HG02571 (cell line): ENCODE measurements around the gene ICAM3.

Experiments
- ATAC-seq: cut with Tn5 transposase; IDR thresholded peaks from one replicate; pipeline ENCODE4 v1.9.1; 2021; ENCODE audit warnings: mild to moderate bottlenecking, moderate library complexity; ENCODE audit not compliant: unreplicated experiment

ICAM3 gene

DNA sequence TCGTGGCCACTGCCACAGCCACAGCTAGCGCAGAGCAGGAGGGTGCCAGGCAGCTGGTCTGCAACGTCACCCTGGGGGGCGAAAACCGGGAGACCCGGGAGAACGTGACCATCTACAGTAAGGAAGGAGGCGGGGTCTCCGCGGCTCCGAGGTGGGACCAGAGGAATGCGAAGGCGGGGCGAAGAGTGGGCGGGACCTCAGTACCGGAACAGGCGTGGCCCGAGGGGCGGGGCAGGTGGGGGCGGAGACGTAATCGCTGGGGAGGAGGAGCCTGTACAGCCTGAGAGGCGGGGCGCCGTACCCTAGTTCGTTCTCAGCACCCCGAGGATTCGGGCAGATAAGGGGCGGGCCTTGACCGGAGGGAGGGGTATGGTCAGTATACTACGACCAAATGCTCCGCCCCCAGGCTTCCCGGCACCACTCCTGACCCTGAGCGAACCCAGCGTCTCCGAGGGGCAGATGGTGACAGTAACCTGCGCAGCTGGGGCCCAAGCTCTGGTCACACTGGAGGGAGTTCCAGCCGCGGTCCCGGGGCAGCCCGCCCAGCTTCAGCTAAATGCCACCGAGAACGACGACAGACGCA, 47.1 kb downstream of the ICAM3 start:
- ATAC-seq, result no peak

GRCh38 chr19:10291554-10292205, 47.7 kb downstream of the ICAM3 start:
- ATAC-seq, result no peak

DNA sequence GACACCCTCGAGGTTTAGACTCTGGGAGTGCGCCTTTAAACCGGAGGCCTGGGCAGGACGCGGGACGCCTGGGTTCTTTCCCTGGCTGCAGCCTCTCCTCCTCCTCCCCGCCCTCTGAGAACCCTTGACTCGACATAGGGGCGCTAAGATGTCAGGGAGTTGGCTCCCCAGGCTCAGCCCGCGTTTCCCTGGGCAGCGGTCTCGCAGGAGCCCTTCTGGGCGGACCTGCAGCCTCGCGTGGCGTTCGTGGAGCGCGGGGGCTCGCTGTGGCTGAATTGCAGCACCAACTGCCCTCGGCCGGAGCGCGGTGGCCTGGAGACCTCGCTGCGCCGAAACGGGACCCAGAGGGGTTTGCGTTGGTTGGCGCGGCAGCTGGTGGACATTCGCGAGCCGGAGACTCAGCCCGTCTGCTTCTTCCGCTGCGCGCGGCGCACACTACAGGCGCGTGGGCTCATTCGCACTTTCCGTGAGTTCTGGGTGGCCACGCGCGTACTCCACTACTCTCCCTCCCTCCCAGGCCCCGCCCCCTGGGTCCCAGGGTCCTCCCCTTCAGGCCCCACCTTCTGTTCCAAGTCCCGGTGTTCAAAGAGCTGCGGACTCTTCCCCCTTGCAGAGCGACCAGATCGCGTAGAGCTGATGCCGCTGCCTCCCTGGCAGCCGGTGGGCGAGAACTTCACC, 48.4 kb downstream of the ICAM3 start:
- no peak for ATAC-seq

DNA sequence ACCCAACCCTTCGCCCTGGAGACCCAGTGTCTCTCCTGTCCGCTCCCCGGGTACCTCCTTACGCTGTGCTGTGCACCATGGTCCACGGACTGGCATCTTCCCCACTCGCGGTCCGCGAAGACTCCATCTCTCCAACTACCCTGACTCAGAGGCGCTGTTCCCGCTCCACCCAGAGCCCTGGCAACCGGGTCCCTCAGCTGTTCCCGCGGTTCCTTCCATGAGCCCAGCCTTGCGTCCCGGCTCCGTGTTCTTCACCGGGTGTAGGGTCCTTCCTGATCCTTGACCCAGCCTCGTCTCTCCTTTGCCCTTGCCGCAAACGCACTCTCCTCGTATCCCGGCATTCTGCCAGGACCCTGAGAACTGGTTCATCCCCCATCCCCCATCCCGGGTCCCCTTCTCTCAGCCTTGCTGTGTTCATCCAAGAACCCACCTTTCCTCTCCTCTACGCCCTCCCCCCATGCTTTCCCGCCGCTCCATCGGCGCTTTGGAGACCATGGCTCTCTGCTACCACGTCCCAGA, 49.0 kb downstream of the ICAM3 start:
- ATAC-seq, result no peak

DNA sequence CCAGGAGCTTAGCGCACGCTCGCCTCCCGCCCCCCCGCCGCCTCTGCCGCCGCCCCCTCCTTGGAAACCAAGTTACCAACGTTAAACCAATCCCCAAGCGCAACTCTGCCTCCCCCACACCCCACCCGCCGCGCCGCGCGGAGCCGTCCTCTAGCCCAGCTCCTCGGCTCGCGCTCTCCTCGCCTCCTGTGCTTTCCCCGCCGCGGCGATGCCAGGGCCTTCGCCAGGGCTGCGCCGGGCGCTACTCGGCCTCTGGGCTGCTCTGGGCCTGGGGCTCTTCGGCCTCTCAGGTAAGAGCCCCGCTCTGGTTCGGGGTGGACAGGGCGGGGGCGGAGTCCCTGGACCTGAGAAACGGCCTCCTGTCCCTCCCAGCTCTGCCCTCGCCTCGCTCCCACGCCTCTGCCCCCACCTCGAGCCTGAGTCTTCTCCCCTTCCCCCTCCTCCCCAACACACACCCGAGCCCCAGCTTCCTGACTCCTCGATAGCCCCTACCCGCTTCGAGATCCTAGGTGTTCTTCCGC, 49.5 kb downstream of the ICAM3 start, which contains the start of gene ICAM5:
Gene ICAM5 (plus strand): TSS at position 117 of the 521 bp plus-strand sequence. CDS start 92 bp downstream, at position 209.
- no peak for ATAC-seq

DNA sequence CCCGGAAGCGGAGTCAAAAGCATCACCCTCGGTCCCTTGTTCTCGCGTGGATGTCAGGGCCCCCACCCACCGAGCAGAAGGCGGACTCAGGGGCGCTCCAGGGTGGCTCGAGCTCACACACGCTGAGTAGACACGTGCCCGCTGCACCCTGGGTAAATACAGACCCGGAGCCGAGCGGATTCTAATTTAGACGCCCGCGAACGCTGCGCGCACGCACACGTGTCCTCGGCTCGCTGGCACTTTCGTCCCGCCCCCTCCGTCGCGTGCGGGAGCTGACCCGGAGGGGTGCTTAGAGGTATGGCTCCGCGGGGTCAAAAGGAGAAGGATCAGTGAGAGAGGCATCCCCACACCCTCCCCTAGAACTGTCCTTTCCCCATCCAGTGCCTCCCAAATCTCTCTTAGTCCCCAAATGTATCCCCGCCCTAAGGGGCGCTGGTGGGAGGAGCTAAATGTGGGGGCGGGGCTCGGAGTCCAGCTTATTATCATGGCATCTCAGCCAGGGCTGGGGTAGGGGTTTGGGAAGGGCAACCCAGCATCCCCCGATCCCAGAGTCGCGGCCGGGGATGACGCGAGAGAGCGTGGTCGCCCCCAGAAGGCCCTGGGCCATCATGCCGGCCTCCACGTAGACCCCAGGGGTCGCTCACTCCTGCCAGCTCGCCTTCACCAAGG, 50.1 kb downstream of the ICAM3 start:
- ATAC-seq, result no peak

- no peak for ATAC-seq
Measured at GRCh38 chr19:10288662-10289166, 50.7 kb downstream of the ICAM3 start.

- no peak for ATAC-seq
Measured at GRCh38 chr19:10286803-10287737, 52.4 kb downstream of the ICAM3 start, which contains the start of gene ICAM4. Gene ICAM4, plus strand, starts transcription at chr19:10286955. Its CDS starts 58 bp downstream, at chr19:10287013.

DNA sequence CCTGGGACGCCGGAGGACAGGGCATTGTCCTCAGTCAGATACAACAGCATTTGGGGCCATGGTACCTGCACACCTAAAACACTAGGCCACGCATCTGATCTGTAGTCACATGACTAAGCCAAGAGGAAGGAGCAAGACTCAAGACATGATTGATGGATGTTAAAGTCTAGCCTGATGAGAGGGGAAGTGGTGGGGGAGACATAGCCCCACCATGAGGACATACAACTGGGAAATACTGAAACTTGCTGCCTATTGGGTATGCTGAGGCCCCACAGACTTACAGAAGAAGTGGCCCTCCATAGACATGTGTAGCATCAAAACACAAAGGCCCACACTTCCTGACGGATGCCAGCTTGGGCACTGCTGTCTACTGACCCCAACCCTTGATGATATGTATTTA, 54.0 kb downstream of the ICAM3 start:
- ATAC-seq, result no peak

GRCh38 chr19:10284960-10285278, 54.5 kb downstream of the ICAM3 start:
- no peak for ATAC-seq

DNA sequence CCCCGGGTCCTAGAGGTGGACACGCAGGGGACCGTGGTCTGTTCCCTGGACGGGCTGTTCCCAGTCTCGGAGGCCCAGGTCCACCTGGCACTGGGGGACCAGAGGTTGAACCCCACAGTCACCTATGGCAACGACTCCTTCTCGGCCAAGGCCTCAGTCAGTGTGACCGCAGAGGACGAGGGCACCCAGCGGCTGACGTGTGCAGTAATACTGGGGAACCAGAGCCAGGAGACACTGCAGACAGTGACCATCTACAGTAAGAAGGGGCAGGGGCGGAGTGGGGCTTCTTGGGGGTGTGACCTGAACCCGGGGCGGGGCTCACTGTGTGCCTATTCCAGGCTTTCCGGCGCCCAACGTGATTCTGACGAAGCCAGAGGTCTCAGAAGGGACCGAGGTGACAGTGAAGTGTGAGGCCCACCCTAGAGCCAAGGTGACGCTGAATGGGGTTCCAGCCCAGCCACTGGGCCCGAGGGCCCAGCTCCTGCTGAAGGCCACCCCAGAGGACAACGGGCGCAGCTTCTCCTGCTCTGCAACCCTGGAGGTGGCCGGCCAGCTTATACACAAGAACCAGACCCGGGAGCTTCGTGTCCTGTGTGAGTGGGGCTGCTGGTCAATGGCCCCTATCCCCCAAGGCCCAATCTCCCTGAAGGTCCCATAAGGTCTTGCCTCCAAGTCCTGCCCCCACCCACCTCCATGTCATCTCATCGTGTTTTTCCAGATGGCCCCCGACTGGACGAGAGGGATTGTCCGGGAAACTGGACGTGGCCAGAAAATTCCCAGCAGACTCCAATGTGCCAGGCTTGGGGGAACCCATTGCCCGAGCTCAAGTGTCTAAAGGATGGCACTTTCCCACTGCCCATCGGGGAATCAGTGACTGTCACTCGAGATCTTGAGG, 55.1 kb downstream of the ICAM3 start:
- ATAC-seq, result no peak
